CD1c-positive myeloid dendritic cell (primary cell): ENCODE results near the gene DAPK3.
"Not testable (repeated sequence)": the region's sequence is repeated elsewhere in the genome, so short reads cannot be mapped to it uniquely, and the experiment has no call there.

Experiments used
- DNase-seq: peaks from one replicate; pipeline ENCODE4 v3.0.0-alpha.2; 2016; ENCODE audit errors: extremely low spot score

The DAPK3 gene

DNA sequence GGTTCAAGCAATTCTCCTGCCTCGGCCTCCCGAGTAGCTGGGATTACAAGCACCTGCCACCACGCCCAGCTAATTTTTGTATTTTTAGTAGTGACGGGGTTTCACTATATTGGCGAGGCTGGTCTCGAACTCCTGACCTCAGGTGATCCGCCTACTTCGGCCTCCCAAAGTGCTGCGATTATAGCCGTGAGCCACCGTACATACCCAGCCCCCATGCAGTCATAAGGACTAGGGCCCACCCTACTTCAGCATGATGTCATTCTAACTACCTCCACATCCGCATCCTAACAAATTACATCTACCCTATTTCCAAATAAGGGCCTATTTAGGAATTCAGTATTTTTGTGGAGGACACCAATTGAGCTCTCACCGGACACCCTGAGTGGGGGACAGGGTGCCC is 15.6 kb downstream of the DAPK3 start:
- DNase-seq, result not testable (repeated sequence)

GRCh38 chr19:3954107-3954506 is 16.8 kb downstream of the DAPK3 start:
- DNase-seq, result no peak

- DNase-seq, result not testable (repeated sequence)
These were observed 18.1 kb downstream of the DAPK3 start for GRCh38 chr19:3952755-3953276.

DNA sequence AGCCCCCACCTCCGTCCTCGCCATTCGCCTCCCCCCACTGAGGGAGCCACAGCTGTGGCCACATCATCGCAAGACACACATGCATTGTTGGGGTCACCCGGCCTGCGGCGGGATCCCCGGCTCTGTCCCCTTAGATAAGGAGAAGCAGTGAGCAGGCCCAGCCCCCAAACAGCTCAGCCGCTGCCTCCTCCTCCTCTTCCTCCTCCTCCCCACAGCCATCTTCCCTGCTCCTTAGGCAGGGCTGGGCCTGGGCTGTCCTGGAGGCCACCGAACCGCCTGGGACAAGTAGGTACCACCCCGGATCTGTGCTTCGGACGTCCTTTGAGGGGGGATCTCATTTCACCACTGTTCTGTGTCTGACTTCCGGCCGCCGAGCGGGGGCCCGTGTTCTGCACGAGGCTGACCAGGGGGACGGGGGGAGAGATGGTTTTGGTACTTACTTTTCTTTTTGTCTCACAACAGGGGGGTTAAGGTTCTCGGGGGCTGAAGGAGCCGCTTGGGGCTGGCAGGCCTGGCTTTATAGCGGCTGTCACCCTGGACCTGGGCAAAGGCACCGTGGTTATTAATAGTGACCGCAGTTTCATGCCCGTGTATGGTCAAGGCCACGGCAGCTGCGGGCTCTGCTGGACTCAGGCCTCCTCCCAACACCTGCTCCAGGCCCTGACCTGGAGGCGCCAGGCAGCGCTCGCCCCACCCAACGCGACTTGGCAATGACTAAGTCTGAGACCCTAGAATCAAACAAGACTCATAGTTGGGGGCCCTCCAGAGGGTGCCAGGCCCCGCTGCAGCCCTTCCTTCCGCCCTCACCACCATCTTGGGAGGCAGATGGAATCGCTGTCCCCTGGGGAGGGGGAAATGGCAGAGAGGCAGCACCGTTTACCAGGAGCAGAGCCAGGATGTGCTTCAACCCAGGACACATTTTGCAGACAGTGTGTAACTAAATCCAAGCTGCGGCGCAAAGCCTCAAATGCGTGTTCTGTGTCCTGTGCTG is 19.7 kb downstream of the DAPK3 start:
- DNase-seq, result no peak

DNA sequence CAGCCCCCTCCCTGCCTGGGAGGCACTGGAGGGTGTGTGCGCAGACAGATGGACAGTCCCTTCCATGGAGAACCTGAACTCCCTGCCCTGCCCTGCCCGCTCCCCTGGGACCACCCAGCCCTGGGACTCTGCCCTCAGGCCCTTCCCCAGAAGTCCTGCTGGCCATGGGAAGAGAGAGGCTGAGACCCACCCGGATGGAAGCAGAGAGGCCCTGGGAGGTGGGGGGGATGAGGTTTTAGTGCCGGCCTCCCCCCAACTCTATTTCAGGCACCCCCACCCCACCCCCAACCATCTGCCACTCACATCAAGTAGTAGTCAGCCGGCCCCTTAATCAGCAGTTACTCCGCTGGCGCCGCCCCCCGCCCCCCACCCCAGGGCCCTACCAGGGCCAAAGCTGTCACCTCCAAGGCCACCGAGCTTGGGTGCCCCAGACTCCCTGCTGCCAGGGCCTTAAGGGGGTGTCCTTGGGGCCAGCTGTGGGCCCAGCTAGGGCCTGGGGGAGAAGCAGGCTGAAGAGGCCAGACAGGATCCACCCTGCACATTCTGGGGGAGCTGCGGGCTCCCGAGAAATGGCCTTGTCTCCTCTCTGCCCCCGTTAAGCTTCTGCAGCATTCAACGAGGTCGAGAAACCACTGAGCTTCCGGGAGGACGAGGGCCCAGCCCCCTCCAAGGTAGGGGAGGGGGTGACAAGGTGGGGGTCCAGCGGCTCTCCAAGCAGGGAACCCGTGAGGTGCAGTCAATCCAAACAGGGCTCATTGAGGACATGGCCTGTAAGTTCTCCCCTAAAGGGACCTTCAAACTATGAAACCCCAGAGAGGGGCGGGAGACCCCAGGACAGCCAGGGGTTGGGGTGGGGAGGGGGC is 20.7 kb downstream of the DAPK3 start:
- no peak for DNase-seq

- no peak for DNase-seq
These were observed 21.6 kb downstream of the DAPK3 start for GRCh38 chr19:3949294-3949693.

GRCh38 chr19:3947316-3947933 is 23.5 kb downstream of the DAPK3 start:
- DNase-seq, result not testable (repeated sequence)

DNA sequence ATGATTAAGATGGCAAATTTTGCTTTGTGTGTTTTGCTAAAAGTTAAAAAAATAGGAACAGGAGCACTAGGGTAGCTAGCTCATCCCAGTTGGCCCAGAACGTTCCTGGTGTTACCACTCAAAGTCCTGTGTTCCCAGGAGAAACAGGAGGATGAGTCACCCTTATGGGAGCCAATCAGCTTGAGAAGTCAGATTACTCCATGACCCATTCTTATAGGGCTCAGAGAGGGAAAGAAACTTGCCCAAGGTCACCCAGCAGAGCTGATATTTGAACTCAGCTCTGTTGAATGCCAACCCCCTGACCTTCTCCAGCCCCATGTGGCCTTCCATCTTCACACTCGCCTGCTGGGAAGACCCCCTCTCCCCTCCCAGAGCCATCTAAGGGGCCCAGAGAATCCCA is 25.1 kb downstream of the DAPK3 start:
- DNase-seq, result no peak

- DNase-seq, result no peak
These were observed 26.7 kb downstream of the DAPK3 start for GRCh38 chr19:3944018-3944721.

GRCh38 chr19:3942790-3943409 is 28.0 kb downstream of the DAPK3 start:
- no peak for DNase-seq

- DNase-seq, result not testable (repeated sequence)
These were observed 32.5 kb downstream of the DAPK3 start for GRCh38 chr19:3938300-3938950.

DNA sequence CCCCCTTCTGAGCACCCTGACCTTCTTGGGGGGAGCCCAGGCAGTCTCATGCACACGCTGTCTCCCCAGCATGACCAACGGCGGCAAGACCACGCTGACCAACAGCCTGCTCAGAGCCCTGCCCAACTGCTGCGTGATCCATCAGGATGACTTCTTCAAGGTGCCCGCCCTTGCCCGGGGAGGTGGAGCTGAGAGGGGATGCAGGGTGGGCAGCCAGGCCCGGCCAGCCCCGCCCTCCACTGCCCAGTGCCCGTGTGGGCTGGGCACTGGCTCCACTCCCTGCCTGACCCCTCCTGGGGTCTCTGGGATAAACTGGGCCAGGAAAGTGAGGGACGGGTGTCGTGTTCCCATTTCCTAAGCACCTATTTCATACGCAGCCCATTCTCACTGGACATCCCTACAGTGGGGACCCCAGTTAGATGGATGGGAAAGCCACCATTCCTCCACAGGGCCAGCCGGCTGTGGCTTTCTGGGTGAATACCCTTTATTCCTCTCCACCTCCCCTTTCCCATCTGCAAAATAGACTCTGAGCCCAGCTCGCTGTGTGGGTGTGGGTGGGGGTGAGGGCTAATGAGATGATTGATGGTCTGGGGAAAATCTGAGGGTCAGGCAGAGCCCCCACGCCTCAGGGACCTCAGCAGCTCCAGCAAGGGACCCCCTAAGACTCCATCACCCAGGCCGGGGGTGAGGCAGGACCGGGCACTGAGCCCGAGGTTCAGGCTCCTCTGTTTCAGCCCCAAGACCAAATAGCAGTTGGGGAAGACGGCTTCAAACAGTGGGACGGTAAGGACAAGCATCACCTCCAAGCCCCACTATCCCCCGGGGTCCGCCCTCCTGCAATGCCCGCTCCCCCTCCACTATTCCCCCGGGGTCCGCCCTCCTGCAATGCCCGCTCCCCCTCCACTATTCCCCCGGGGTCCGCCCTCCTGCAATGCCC is 34.1 kb downstream of the DAPK3 start:
- no peak for DNase-seq

GRCh38 chr19:3932931-3933810 is 37.7 kb downstream of the DAPK3 start, which contains the start of gene NMRK2:
TSS of gene NMRK2 (plus strand) at chr19:3933069. CDS start at chr19:3933672, 603 bp downstream.
- DNase-seq, result no peak

DNA sequence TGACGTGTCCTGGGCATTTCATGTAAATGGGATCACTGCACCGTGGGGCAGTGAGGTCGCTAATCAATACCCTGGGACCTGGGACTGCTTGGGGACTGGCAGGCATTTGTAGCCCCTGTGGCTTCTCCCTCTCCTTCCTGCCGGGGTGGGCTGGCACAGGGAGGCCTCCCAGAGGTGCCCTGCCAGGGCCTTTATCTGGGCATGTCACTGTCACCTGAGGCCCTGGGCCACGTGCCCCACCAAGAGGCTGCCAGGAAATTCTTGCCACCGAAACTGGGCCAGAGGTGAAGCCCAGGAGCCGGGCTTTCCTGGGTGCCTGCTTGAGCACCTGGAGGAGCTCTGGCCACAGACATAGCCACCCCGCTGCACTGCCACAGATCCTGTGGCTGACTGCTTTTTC is 39.9 kb downstream of the DAPK3 start:
- DNase-seq, result no peak

GRCh38 chr19:3923912-3924311 is 47.0 kb downstream of the DAPK3 start:
- DNase-seq, result no peak

DNA sequence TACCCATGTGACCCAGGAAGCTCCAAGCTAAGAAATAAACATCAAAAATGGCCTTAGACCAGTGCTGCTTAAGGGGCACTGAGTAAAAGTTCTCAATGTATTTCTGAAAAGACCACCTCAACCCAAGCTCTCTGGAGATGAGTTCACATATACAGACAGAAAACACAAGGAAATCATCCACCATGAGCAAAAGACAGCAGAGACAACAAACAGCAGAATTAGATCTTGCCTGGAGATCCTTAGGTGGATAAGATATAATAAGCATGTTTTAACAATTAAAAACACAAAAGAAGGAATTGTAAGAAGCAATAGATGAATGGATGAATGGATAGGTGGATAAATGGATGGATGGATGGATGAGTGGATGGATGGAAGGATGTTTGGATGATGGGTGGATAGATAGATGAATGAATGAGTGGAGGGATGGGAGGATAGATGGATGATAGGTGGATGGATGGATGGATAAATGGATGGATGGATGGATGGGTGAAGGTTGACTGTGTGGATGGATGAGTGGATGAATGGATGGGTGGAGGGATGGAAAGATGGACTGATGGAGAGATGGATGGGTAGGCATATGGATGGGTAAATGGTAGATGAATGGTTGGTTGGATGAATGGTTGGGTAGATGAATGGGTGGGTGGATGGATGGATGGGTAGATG is 47.7 kb downstream of the DAPK3 start:
- DNase-seq, result no peak

GRCh38 chr19:3919793-3920192 is 51.1 kb downstream of the DAPK3 start:
- DNase-seq, result no peak
